GM21390 (cell line): Measurements from ENCODE around the gene NRP1.
"Not testable (repeated sequence)": the region's sequence is repeated elsewhere in the genome, so short reads cannot be mapped to it uniquely, and the experiment has no call there.

Experiments used
- ATAC-seq: cut with Tn5 transposase; IDR thresholded peaks from one replicate; pipeline ENCODE4 v1.9.1; 2021; ENCODE audit not compliant: unreplicated experiment

Gene NRP1

DNA sequence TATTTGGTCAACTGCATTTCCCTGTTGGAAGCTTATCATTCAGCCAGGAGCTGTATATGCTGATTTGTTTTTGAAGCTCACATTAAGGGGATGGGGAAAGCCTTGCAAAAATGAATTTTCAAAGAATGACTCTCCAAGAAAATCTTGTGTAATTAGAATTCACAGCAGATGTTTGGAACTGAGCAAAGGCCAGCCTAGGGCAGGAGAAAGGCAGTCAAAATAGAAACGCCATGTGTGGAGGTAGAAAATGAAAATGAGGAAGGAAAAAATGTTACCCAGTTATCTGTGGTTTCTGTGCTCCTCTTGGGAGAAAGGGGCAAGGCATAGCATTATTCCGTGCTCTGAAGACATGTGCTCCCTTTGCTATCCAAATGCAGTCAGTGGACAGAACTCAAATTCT is 93.5 kb downstream of the NRP1 start:
- ATAC-seq, result no peak

DNA sequence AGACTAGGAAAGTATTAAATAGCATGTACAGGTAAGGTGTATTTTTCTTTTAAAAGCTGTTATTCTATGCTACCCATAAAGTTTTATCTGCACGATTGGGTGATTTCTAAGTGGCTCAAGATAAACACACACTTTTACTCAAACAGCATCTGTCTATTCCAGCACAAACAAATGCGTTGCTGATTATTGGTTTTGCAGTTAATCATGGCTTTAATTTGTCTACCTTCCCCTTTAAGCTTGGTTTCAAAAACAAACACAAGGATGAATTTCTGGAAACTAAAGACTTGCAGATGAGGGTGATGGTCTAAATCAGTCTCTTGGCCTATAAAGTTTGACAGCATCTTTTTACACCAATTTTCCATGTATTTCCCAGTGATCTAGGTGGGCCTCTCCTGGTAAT is 94.2 kb downstream of the NRP1 start:
- no peak for ATAC-seq

DNA sequence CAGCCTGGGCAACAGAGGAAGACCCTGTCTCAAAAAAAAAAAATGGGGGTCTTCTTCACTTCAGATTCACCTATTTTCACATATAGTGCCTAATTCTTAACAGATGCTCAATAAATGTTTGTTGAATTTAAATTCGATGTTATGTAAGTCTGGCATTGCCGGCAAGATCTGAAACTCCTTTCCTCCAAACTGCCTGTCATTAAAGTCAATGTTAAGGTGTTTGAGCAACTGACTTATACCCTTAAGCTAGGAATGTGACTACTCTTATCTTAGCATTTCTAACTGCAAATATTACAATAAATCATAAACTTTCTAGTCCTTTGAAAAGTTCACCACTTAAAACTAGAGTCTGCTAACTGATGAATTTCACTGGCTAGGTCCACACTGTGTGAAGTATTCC is 95.2 kb downstream of the NRP1 start:
- ATAC-seq, result no peak

DNA sequence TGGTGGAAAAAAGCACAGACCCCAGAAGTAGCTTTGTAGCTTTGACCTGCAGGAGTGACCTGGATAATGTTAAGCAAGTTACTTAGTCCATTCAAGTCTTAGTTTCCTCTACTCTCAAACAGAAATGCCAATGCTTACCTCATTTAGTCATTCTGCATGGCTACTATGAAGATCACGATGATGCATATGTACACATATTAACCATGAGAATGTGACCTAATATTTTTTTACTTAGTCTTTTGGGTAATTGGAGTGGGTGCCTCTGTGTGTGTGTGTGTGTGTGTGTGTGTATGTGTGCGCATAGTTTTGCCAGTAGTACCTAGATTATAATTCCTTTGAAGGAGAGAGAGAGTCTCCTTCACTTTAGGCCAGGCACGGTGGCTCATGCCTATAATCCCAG is 95.8 kb downstream of the NRP1 start:
- no peak for ATAC-seq

DNA sequence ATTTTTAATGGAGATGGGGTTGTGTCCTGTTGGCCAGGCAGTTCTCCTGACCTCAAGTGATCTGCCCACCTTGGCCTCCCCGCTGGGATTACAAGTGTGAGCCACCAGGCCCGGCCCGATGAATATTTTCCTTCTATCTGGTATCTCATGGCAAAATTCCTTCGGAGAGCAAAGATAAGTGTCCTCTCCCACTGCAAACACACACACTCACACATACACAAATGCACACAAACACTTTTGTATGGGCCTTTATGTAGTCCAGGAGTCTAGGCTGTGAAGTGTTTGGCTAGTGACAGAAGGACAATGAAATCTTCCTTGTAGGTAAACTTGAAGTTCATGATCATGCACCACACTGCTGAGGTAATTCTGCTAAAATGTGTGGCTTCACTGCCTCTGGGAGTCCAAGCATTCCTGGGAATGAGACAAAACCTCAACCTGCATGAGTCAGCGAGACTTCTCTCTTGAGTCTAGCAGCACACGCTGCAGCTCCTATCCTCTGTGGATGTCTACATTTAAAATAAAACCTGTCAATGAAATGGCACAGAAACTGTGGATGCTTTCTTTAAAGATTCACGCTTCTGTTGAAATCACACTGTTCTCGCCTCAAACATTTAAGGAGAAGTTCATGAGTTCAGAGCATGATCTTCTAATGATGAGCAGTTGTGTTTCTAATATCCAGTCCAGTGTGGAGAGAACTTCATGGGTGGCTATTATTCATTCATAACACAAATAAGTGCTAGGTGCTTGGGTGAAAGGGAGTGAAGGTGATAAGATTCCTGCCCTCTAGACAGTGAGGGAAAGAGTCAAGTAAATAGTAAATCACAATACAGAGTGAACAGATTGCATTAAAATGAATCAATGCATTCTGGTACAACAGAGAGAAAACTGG is 96.5 kb downstream of the NRP1 start:
- ATAC-seq, result no peak

DNA sequence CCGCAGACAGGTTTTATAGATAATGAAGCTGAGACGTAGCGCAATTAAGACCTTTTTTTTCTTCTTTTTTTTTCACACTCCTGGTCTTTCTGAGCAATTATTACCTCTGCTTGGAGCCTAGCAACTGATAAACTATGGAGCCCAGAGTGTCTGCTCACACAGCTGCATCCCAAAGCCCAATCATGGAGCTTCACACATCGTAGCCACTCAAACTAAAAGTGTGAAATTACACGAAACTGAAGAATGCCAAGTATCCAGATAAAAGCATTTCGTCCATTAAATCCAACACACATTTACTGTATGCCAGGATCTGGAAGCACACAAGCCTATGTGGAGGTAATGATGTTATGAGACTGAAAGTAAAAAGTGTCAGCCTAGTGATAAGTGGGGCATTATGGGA is 97.6 kb downstream of the NRP1 start:
- ATAC-seq, result no peak

DNA sequence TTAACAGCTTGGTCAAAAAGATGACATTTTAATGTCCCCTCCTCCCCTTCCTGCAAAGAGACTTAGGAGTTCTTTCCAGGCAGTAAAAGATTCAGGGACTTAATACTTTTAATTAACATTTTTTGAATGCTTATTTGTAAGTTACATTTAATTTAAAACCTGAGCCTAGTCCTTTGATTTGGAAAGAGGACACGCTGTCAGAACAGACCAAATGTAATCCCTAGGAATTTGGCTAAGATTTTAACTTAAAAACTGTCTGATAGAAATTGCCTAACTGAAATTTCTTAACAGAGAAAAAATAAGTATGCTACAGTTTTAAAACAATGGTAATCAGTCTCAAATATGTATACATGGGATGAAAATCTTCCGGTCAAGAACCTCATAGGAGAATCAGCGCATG is 98.5 kb downstream of the NRP1 start:
- no peak for ATAC-seq

DNA sequence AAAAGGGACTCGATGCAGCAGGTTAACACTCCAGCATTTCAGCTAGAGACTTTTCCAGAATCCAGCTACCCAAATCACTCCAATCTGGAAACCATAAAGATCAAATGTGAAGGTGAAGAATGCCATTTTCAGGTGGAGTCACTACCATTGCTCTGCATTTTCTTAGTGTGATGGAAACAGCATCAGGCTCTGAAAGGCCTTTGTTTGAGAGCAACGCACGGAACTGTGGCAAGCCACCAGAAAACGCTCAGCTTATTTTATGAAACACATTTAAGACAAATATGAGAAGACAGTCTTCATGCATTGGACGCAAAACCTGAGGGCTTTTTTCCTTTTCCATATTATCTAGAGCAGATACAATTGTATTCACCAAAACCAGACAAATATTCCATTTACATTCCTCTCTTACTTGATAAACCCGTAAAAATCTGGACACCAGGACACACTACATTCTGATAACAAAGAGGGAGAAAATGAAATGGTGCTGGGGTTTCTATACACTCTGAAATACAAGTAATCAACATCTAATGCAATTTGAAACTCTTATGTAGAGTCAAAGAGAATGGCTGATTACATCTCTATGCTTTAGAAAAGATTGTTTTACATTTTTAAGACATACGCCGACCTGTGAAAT is 99.1 kb downstream of the NRP1 start:
- ATAC-seq, result no peak

DNA sequence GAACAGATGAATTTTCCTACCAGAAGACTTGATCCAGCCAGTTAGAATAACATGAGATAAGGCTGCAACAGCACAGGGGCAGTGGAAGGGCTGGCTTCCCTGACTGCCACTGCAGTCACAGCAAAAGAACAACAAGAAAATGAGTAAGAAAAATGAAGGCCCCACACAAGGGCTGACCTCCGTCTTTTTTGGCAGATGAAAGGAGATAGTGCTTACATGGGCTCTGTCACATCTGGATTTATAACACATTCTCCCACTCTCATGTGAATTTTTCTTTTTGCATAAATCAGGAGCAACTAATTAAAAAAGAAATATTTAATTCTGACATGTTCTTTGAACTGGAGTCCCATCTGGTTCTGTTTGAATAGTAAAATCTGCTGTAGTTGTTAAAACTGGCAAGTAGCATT is 99.6 kb downstream of the NRP1 start:
- ATAC-seq, result no peak

DNA sequence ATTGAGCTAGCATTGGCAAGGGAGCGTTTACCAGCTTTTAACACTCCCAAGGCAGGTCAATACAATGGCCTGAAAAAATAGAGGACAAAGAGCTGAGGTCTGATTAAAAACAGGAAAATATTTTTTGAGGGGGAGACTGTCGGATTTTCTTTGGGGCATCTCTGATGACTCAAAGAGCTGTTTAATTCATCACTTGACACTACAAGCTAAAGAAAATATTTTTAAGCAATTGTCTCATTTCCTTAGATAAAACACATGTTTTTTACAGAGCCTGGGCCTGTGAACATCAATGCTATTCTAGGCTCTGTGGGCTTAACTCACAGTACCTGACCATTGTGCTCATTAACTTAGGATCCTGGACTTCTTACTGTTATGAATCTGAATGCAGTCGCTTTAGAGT is 100.8 kb downstream of the NRP1 start:
- no peak for ATAC-seq

DNA sequence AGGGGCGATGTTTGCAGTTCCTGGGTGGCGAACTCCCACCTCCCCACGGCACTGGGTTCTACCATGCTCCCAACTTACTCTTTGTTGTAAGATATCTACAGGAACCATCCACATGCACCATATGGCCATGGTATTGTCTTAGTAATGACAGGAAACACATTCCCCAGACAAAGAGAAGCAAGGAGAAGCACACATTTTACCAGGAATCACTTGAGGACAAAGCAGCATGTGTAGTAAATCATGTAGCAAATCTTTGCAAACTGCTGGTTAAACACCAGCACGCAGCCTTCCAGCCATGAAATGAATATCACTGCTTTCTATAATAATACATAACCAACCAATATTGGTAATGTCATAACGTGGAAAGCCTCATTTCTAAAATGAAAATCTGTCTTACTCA is 101.2 kb downstream of the NRP1 start:
- no peak for ATAC-seq

DNA sequence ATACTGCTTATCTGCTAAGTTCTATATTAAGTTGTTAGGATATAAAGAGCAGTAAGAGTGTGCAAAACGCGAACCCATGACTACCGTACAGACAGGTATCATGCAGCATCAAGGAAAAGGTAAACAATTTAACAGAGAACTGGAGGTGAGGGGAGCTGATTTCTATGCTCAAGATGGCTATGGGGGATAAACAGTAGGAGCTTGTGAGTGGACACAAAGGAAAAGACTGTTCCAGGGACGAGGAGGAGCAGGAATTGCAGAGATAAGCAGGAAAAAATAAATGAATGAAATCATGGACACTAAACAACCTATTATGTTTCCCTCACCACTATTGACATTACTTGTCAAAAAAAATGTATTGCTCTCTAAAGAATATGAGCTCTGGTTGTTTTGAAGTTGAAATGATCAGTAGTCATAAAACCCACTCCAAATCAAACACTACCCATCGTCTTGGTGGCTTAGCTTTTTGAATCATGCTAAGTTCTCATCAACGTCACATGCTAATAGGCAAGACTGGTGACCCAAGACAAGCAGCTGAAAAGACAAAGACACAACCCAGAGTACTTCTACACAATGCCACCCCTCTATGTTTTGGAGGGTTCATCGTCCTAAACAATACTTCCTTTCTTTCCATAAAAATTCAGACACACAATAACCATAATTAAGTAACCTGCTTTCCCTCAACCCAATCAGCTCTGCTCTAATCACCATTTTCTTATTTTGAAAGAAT is 102.7 kb downstream of the NRP1 start:
- no peak for ATAC-seq

DNA sequence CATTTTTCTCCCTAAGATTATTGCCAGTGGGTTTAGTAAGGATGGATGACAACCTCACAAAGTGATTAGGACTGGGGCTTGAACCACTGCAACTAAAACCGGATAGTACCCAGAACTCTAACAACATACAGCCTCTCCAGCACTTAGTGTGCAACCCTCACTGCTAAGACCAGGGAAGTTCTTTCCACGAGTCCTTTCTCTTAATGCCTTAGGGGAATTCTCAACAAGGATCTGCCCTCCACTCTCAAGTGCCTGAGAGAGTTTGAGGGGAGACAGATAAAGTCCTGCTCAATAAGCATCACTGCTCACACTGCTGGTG is 104.6 kb downstream of the NRP1 start:
- ATAC-seq, result no peak

DNA sequence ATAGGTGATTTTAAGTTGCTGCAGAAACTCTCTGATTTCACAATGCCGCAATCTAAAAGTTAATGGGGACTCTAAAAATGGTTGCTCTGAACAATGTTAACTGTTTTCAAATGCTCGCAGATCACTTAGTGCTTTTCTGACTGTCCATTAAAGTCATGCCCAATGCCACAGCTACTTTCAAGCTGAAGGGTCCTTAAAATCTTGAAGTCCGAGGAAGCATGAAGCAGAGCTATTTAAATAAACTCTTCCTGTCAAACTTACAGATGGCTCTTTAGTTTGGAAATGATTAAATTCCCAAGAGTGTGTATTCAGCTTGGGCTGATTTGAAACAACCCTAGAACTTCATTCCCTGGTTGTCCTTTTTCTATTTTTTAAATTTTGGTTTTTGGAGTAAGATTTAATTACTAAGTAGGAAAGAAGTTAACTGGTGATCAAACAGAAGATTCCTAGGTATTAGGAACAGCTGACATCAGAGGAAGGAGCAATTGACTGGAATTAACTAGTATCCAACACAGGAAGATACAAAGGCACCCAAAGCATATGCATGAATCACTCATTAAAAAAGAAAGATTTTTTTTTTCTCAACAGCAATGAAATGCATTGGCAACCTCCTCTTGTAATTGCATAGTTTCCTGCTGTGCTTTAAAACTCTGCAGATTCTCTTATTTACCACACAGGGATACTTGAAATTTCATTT is 105.1 kb downstream of the NRP1 start:
- ATAC-seq, result no peak

DNA sequence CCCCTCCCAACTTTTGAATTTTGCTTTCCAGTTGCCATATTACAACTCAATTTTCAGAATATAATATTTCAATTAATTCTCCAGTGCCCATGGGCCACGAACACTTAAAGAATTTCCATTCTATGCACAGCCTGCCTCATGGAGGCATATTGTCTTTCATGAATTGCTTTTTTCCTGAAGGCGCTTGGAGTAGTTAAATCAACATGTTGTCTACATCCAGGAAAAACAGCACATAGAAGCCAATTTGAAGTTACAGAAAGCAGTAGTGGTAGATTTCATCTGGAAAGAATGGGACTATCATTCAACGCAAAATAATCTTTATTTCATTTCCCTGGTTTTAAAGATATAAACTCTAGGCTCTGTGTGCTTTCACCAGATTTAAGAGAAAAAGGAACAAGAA is 106.0 kb downstream of the NRP1 start:
- ATAC-seq, result no peak

DNA sequence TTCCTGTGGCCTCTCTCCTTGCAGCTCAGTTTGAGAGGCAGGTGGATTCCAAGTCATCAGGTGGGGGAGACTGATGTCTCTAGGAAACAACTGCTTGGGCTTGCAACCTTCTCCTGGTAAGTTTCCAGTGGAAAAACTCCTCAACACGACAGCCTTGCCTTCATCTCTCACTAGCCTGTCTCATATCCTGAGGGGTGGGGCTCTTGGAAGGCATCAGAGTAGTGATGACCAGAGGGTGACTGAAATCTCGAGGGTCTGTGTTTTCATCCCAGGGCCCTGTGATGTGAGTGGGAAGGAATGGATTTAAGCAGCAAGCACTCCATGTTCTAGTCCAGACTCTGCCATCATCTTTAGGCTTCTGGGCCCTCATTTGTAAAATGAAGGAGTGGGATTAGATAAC is 107.0 kb downstream of the NRP1 start:
- no peak for ATAC-seq

DNA sequence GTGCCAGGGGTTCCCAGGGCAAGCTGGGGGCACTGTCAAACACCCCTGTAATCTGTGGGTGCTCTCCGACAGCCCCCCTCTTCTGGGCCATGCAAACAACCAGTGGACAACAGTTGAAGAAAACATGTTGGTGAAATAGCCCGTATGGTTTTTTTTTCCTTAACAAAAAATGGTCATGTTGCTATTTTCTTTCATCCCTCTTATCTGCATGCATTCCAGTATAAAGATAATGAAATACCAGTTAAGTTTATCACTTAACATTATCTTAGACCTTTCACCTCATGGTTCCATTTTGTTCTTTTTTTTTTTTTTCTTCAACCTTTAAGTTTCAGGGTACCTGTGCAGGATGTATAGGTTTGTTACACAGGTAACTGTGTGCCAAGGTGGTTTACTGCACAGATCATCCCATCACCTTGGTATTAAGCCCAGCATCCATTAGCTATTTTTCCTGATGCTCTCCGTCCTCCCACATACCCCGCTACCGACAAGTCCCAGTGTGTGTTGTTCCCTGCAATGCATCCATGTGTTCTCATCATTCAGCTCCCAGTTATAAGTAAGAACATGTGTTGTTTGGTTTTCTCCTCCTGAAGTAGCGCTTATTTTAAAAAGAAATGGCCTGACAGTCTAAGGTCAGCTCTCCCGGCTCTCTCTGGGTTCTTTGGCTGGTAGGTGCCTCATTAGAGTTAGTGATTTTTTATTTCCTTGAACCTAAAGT is 110.1 kb downstream of the NRP1 start:
- ATAC-seq, result no peak

DNA sequence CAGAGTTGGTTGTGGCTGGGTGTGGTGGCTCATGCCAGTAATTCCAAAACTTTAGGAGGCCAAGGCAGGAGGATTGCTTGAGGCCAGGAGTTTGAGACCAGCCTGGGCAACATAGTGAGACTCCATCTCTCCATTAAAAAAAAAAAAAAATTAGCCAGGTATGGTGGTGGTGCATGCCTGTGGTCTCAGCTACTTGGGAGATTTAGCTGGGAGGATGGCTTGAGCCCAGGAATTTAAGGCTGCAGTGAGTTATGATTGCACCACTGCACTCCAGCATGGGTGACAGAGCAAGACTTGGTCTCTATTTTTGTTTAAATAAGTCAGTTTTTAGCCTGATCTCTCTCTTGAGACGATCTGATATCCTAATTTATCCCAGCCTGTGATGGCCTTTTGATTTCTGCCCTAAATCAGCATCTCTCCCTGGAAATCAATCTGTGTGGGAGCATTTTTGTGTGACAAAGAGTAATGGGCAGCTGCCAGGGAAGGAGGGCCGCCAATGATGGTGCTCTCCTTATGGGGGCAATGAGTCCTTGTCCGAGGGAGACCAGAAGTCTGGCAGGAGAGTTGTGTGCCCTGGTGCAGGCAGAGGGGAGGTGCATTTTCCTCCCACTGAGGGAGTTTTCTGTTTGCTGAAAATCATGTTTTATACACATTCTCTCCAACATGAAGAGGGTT is 111.0 kb downstream of the NRP1 start:
- no peak for ATAC-seq

DNA sequence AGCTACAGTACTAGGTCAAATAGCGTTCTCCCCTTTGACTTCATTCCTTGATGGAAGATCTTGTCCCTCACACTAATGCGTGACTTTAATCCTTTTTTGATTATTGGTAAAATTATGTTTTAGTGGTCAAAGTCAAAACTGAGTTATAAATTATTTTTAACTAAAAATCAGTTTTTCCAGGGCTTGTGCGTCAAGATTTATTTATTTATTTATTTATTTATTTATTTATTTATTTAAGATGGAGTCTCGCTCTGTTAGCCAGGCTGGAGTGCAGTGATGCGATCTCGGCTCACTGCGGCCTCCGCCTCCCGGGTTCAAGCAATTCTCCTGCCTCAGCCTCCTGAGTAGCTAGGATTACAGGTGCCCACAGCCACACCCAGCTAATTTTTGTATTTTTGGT is 112.2 kb downstream of the NRP1 start:
- ATAC-seq, result not testable (repeated sequence)

DNA sequence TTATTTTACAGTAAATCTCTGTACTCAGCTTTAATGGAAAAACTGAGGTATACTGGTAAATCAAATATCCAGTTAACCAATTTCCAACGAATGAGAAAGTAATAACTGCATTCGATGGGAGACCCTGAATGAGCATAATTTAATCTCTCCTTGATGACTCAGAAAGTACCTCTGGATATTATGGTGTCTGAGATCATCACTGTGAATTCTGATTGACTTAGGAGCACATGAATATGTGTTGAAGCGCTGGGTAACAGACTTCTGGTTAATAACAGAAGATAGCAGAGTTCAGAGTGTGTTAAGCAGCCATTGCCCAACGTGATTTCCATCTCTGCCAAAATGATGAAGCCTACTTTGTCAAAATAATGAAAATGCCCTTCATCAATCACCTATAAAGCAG is 116.6 kb downstream of the NRP1 start:
- no peak for ATAC-seq
